NCI-H524 (cell line): ENCODE data around the gene DLEC1.
"Not testable (repeated sequence)": the region's sequence is repeated elsewhere in the genome, so short reads cannot be mapped to it uniquely, and the experiment has no call there.

Experiments used
- DNase-seq, 2 experiments: peaks; one replicate each; lab custom pipeline; 2025; lab: John Stamatoyannopoulos, UW

The DLEC1 gene

GRCh38 chr3:38038447-38038911 lies 529 bp upstream of the DLEC1 start:
- no peak for DNase-seq

- DNase-seq, result peak in 1 of 2 experiments; percentile 3
Measured at GRCh38 chr3:38039899-38040261, 872 bp downstream of the DLEC1 start.

GRCh38 chr3:38040401-38040800 lies 1.4 kb downstream of the DLEC1 start:
- no peak for DNase-seq

- no peak for DNase-seq
Measured at GRCh38 chr3:38043486-38043885, 4.5 kb downstream of the DLEC1 start.

- no peak for DNase-seq
Measured at GRCh38 chr3:38046027-38046426, 7.0 kb downstream of the DLEC1 start.

- DNase-seq, result no peak
Measured at GRCh38 chr3:38046821-38047220, 7.8 kb downstream of the DLEC1 start.

GRCh38 chr3:38047896-38048295 lies 8.9 kb downstream of the DLEC1 start:
- no peak for DNase-seq

GRCh38 chr3:38049358-38050126 lies 10.5 kb downstream of the DLEC1 start:
- no peak for DNase-seq

- DNase-seq, result no peak
Measured at GRCh38 chr3:38051131-38051530, 12.1 kb downstream of the DLEC1 start.

GRCh38 chr3:38053286-38053685 lies 14.3 kb downstream of the DLEC1 start:
- not testable (repeated sequence) for DNase-seq

- peak; percentile 54 to 81 for DNase-seq
Measured at GRCh38 chr3:38053813-38054498, 14.9 kb downstream of the DLEC1 start.

- no peak for DNase-seq
Measured at GRCh38 chr3:38054499-38055001, 15.5 kb downstream of the DLEC1 start.

GRCh38 chr3:38059148-38059547 lies 20.1 kb downstream of the DLEC1 start:
- DNase-seq, result peak in 1 of 2 experiments; percentile 20

- DNase-seq, result peak; percentile 43 to 76
Measured at GRCh38 chr3:38059591-38059990, 20.6 kb downstream of the DLEC1 start.

- DNase-seq, result no peak
Measured at GRCh38 chr3:38062809-38063208, 23.8 kb downstream of the DLEC1 start.

GRCh38 chr3:38064453-38064852 lies 25.4 kb downstream of the DLEC1 start:
- not testable (repeated sequence) for DNase-seq

- no peak for DNase-seq
Measured at GRCh38 chr3:38067508-38068233, 28.7 kb downstream of the DLEC1 start.

- no peak for DNase-seq
Measured at GRCh38 chr3:38070013-38070412, 31.0 kb downstream of the DLEC1 start.

- not testable (repeated sequence) for DNase-seq
Measured at GRCh38 chr3:38077073-38077472, 38.1 kb downstream of the DLEC1 start.

GRCh38 chr3:38082296-38082695 lies 43.3 kb downstream of the DLEC1 start:
- not testable (repeated sequence) for DNase-seq

GRCh38 chr3:38083254-38083653 lies 44.2 kb downstream of the DLEC1 start:
- DNase-seq, result not testable (repeated sequence)

GRCh38 chr3:38083871-38084333 lies 44.9 kb downstream of the DLEC1 start:
- no peak for DNase-seq
